Fibroblast of pulmonary artery (primary cell): ENCODE data around the gene PP2D1.

Source experiments
- DNase-seq: peaks from one replicate; pipeline ENCODE4 v3.0.0-alpha.2; 2010; ENCODE audit warnings: low read depth
- H3K4me3 ChIP-seq: replicated peaks from 2 replicates; pipeline ENCODE4 v1.5.1; 2011; ENCODE audit warnings: low read depth, mild to moderate bottlenecking, control low read depth, low read length, moderate library complexity
- TF ChIP-seq, protein P1 (sequence below): IDR thresholded peaks from 2 replicates; pipeline ENCODE4 v1.5.1; 2011; ENCODE audit warnings: mild to moderate bottlenecking, control low read depth, low read length, inconsistent platforms; ENCODE audit errors: missing control alignments

Gene PP2D1

DNA sequence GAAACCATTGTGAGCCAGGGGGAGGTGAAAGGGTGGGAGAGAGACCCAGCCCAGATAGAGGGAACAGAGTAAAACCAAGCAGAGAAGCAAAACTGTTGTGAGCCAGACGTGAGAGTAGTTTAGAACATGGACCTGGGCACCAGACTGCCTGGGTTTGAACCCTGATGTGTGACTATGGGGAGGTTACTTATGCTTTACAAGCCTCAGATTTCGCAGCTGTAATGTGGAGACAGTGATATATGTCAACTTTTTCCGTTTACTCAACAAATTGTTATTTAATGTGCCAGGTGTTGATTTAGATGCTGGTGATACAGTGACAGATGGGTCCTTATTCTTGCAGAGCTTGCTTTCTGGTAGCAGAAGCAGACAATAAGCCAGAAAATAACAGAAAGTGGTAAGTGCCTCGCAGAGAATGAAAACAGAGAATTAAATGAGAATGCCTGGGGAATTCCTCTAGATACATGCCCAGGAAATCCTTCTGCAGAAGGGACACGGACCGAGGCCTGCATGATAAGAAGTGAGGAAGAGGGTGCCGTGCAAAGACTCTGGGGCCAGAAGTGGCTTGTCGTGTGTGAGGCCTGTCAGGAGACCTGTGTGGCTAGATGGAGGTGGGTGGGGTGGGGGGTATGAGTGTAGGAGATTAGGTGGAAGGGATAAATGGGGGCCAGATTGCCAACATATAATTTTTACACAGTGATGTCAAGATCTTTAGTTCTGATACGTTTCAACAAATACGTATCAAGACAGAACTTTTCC, 43.1 kb upstream of the PP2D1 start:
- no peak for DNase-seq
- TF ChIP-seq, protein P1, sequence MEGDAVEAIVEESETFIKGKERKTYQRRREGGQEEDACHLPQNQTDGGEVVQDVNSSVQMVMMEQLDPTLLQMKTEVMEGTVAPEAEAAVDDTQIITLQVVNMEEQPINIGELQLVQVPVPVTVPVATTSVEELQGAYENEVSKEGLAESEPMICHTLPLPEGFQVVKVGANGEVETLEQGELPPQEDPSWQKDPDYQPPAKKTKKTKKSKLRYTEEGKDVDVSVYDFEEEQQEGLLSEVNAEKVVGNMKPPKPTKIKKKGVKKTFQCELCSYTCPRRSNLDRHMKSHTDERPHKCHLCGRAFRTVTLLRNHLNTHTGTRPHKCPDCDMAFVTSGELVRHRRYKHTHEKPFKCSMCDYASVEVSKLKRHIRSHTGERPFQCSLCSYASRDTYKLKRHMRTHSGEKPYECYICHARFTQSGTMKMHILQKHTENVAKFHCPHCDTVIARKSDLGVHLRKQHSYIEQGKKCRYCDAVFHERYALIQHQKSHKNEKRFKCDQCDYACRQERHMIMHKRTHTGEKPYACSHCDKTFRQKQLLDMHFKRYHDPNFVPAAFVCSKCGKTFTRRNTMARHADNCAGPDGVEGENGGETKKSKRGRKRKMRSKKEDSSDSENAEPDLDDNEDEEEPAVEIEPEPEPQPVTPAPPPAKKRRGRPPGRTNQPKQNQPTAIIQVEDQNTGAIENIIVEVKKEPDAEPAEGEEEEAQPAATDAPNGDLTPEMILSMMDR: no peak
- H3K4me3 ChIP-seq: no peak overlapping the region

DNA sequence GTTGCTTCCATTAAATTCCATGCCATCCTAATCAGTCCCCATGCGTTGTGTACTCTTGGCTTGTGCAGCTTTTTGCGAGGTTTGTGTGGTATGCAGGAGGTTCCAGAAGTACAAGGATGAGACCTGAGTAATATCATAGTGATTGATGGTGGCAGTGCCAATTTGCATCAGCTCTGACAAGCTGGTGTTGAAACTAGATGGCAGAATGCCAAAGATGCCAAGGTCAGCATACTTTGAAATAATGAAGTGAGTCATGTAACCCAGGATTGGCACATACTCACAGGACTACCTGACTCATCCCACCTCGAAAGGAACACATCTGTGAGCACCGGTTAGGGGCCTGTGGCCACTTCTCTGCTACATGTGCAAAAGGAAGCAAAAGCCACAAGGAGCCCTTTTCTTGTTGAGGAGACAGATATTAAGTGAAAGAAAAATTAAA, 42.5 kb upstream of the PP2D1 start:
- TF ChIP-seq, protein P1: no peak
- no peak overlapping the region for H3K4me3 ChIP-seq
- peak; percentile 88 for DNase-seq

DNA sequence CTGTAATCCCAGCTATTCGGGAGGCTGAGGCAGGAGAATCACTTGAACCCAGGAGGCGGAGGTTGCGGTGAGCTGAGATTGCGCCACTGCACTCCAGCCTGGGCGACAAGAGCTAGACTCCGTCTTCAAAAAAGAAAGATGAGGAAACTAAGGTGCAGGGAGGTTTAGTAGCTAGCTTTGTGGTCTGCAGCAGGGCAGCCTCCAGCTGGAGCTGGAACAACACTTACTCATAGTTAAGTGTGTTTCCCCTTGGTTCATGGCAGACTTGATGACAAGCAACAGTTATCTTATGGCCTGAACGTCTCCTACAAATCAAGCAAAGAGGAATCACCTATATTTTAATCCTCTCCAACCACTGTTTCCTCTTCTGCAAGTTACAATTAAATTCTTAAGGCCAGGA, 40.8 kb upstream of the PP2D1 start:
- TF ChIP-seq, protein P1: no peak
- no peak for DNase-seq
- no peak overlapping the region for H3K4me3 ChIP-seq

DNA sequence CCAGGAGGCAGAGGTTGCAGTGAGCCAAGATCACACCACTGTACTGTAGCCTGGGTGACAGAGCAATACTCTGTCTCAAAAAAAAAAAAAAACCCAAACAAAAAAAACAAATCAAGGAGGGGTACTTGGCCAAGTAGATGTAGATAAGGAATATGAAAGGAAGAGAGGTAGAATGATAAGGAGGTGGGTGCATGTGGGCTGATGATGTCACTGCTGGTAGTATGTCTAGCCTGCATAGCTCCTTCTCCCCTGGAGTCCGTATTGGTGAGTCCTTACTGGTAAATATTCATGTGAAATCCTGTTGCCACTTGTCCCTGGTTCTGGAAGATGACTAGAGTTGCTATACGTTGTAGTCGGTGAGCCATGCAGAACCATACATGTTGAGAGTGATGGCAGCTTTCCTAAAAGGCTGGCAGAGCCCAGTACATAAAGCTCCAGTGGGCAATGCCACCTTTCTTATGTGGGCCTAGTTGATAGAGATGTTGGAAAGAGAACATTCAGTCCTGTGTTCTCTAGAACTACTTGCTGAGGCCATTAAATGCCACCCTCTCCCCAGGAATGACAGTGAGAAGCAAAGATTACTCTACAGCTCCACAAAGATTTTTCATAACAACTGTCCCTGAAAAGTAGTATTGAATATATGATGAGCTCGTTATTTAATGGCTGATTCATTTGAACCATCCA, 39.2 kb upstream of the PP2D1 start:
- no peak for DNase-seq
- H3K4me3 ChIP-seq: no peak overlapping the region
- TF ChIP-seq, protein P1: no peak

DNA sequence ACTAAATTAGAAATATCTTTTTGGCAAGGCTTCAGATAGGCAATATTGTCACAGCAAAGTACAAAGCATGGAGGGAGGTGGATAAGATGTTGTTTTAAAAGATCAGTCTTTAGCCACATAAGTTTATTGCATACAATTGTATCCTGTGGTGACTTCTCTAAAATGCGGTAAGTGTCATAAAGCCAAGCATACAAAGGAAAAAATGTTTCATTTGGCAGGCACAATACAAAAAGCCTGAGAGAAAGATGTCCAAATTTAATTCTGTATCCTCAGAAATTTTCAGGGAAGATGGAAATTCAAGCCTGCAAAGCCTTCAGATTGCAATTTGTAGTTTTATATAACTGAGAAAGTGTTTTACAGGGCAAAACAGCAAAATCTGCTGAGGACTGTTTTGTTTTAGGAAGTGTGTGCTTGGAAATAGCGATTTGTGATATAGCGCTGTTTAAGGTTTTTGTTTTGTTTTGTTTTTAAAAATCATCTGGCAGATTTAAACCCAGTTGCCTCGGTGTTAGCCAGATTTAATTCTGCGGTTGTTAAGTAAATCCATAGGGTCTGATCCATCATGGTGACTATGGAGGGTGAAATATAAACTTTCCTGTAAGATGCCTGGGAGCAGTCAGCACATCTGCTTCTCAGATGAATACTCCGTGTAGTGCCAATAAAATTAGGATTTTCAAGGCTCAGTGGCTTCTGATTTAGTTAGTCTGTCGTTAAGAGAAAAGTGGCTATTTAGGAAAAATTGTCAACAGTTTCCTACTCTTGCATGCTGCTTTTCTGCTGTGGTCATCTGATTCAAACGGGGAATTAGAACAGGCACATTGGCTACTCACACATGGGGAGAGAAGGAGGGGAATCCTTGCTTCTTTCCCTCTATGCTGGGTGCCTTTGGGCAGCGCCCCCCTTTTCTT, 36.2 kb upstream of the PP2D1 start:
- no peak overlapping the region for H3K4me3 ChIP-seq
- TF ChIP-seq, protein P1: no peak
- DNase-seq: no peak

DNA sequence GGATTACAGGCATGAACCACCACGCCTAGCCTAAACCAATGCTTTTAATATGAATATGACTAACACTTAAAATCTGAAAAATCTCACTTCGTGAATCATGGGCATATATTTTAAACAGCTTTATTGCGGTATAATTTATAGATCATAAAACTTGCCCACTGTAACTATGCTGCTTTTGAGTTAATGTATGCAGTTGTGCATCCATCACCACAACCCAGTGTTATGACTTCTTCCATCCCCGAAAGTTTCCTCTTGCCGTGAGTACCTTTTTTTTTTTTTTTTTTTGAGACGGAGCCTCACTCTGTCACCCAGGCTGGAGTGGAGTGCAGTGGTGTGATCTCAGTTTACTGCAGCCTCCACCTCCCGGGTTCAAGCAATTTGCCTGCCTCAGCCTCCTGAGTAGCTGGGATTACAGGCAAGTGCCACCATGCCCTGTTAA, 35.3 kb upstream of the PP2D1 start:
- DNase-seq: no peak
- TF ChIP-seq, protein P1: no peak
- no peak overlapping the region for H3K4me3 ChIP-seq
